GM19193 (cell line): ENCODE measurements around the gene SHOC1.

Experiments
- POLR2A ChIP-seq: IDR thresholded peaks from 4 replicates; pipeline ENCODE4 v1.6.1; 2011; ENCODE audit not compliant: insufficient read depth, insufficient read length; ENCODE audit errors: extremely low read depth

SHOC1 gene

DNA sequence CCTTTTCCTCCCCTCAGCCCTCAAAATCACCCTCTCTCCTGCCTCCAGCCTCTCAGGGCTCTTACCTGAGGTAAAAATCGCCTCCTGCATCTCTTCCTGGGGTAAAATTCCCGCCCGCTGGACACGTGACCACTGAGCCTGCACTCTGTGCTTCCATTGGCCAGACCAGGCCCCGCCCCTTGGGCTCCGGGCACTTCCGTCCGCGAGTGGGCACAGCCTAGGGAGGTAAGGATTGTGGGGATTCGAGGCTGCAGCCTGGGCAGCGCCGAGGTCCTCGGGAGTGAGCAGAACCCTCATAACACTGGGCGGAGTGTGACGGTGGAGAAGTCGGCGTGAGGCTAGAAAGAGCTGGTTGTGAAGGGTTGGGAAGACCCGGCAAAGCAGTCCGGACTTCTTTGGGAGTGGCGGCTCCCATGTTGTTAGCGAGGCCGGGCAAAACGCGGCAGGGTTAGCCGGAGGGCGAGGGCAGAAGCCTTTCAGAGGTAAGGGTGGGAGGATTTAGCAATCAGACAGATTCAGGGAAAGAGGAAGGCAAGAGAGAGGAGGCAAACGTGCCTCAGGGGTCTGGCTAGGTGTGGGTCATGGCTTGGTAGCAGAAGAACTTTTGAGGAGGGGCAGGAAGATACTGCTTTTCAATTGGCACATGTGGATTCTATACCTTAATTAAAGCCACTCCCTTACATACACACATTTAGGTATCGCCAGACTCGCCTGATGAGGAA, at the start of gene SHOC1:
Gene SHOC1, minus strand, starts transcription at position 103 of the 722 bp plus-strand sequence. CDS start 3,519 bp downstream, outside the sequence.
- no peak for TF ChIP-seq POLR2A

DNA sequence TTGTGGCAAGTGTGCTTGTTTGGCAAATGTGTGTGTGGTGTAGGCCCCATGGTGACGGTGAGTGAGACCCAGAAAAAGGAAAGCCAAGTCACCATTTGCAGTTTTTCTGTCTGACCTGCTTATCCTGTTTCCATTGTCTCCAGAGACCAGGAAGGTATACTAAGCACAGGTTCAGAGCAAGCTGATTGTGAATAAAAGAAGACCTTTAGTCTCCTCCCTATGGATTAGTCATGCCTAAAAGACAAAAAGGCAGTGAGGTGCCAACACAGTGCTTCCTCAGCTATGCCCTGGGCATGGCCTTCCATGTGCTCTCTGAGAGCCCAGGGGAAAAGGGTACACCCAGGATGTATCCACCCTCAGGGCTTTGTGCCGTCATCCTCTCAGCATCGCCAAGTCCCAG, 49.2 kb upstream of the SHOC1 start:
- no peak for TF ChIP-seq POLR2A

DNA sequence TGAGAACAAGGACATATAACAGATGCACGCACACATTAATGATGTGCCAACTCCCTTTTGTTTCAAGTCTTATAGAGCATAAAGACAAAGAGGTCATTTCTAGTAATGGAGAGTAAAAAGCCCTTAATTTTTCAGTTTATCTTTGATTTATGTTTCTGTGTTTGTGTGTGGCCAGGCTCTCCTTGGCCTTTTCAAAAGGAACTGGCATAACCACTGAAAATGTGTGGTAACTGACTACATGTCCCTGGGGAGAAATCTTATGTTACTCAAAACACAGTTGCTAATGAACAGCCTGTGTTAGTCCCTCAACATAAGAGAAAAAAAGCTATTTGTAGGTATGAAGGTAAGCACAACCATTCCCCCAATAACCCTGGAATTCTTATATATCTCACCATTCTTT, 47.6 kb upstream of the SHOC1 start:
- no peak for TF ChIP-seq POLR2A

DNA sequence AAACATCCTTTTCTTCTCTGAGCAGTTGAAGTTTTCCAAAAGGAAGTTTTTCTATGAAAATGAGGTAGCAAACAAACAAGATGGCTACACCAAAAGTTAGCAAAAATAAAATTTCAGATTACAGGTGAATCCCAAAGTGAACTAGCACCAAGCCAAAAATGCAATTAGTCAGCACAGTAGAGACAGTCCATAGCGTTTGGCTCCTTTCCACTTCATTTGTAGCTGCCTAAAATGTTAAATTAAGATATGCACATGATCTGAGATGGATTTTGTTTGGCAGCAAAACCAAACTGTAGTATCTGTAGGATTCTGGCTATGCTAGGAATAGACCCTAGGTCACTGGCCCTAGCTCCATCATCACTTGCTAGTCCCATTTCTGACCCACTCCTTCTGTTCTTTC, 45.7 kb upstream of the SHOC1 start:
- TF ChIP-seq POLR2A: no peak

DNA sequence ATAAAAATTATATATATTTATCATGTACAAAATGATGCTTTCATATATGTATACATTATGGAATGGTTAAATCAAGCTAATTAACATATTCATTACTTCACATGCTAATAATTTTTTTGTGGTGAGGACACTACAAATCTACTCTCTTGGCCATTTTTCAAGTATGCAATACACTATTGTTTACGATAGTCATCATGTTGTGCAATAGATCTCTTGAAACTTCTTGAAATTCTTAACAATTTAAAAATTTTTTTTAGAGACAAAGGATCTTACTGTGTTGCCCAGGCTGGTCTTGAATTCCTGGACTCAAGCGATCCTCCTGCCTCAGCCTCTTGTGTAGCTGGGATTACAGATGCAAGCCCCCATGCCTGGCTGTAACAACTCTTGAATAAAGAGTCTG, 45.2 kb upstream of the SHOC1 start:
- no peak for TF ChIP-seq POLR2A

DNA sequence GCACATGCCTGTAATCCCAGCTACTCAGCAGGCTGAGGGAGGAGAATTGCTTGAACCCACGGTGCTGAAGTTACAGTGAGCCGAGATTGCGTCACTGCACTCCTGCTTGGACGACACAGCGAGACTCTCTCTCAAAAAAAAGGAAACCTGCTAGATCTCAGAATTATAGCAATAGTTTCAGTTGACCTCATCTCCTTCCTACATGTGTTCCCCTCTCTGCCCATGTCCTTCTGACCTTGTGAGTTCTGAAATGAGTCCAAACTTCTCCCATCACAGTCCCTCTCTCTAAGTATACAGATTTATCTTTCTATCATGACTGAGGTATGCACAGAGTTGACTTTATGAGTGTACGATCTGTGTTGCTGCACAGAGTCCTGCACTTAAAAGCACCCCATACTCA, 44.6 kb upstream of the SHOC1 start:
- TF ChIP-seq POLR2A: no peak

DNA sequence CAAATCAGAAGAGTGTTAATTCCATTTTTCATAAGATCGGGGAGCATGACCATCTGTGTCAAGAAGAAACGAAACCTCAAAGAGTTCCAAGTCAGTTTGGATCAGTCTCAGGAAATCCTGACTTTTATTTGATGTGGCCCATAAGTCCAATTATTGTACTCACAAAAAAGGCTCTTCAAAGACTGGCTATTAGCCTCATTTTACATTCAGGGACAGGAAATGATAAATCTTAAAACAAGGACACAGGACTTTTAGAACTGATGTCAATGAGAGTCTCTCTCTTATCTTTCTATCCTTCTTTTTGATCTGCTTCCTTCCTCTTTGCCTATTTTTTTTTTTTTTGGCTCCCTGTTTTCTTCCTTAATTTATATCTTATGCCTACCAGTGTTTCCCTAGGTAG, 43.7 kb upstream of the SHOC1 start:
- no peak for TF ChIP-seq POLR2A

DNA sequence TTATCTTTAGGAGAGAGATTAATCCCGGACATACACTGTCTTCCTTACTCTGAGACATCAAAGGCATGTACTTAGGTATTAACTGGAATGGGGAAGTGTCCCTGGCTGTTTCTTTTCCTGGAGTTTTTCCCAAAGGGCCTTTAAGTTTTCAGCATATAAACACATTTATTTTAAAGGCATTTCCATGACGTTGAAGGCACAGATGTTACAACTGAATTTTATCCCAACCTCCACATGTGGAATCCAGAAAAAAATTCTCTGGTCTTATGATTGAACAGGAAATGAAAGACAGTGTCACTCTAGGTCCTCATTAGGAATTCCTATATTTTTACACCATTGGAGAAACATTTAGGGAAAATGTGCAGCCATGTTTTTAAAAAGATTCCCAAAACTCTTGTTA, 41.6 kb upstream of the SHOC1 start:
- TF ChIP-seq POLR2A: no peak

DNA sequence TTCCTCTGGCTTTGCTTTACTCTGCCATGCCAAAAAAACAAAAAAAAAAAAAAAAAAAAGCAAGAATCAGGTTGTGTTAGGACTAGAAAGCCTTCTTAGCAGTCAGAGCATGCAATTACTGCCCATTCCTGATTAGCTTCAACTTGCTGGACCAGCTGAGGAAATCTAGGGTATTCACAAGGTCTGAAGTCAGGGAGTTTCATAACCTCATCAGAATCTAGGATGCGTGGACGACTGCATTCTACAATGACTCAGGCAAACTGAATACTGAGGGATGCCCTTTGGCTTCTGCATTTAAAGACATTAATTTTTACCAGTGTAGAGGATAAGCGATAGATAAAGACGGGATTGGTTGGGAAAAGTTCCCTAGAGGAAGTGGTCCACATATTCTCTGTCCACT, 39.2 kb upstream of the SHOC1 start:
- no peak for TF ChIP-seq POLR2A

DNA sequence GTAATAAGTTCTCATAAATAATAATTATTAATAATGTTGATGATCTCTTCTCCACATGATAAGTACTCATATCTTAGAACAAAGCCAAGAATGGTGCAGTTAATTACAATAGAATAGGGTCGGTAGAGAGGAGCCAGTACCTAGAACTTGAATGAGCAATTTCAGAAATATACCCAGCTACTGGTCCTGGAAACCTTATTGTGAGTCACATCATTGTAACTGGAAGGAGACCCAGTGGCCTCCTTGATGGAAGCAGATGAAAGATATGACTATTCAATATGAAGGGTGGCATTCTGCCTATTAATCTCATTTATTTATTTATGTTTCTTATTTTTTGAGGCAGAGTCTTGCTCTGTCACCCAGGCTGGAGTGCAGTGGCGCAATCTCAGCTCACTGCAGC, 37.7 kb upstream of the SHOC1 start:
- TF ChIP-seq POLR2A: no peak

DNA sequence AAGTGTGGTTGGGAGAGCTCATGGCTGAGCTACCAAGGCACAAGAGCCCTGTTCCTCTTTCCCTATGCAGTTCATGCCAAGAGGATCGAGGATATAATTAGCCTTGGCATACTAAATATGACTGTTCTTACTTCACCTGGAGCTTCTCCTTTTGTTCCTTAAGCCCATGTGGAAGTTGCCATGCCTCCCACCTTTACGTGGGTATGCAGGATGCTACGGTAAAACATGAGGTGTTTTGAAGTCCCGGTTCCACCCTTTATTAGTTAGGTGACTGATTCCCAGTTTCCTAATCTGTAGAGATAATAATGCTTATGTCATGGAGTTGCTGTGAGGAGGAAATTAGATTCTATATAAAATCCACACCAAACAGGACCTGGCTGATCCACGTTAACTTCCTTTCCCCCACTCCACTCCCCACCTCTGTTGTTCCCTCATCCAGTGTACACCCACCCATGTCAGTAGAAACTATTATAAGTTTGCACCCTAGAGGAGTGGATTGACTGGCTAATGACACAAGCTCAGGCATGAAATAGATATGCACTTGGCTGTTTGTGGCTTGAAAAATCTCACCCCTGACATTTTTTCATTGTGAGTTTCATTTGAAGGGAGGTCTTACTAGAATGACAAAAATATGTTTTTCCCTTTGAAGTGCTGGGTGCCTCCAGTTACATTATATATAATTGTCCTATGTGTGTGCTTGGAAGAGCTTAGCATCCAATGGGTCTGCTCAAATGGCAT, 36.8 kb upstream of the SHOC1 start:
- no peak for TF ChIP-seq POLR2A

DNA sequence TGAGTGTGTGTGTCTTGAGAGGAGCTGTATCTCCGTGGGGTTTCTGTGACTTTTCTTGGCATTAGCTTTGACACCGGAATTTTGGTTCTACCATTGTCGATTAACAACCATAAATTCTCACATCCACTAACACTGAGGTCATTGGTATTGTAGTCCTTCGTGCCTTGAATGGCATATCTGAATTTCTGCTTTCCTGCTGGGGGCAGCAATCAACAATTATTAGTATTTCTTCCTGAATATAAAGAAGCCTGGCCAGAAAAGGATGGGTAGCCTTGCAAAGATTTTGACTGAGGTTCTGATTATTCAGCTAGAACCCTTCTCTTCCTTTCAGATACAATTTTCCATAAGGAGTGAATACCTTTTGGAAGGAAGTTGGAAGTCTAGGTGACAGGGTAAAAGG, 33.5 kb upstream of the SHOC1 start:
- no peak for TF ChIP-seq POLR2A

DNA sequence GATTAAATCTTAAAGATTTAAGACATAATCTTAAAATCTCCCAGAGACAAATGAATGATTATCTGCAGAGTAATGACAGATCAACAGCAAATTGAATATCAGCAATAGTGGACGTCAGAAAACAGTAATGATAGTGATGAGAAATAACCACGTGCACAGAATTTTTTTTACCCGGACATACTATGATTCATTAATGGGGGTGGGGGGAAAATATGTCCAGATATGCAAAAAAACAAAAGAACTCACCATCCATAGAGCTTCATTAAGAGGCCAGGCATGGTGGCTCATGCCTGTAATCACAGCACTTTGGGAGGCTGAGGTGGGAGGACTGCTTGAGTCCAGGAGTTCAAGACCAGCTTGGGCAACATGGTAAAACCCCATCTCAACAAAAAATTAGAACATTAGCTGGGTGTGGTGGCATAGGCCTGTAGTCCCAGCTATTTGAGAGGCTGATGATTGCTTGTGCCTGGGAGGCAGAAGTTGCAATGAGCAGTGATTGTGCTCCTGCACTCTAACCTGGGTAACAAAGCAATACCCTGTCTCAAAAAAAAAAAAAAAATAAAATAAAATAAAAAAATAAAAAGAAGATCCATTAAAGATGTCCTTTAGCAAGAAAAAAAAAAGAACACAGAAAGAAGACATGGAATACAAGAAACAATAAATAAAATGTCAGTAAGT, 30.9 kb upstream of the SHOC1 start:
- no peak for TF ChIP-seq POLR2A

DNA sequence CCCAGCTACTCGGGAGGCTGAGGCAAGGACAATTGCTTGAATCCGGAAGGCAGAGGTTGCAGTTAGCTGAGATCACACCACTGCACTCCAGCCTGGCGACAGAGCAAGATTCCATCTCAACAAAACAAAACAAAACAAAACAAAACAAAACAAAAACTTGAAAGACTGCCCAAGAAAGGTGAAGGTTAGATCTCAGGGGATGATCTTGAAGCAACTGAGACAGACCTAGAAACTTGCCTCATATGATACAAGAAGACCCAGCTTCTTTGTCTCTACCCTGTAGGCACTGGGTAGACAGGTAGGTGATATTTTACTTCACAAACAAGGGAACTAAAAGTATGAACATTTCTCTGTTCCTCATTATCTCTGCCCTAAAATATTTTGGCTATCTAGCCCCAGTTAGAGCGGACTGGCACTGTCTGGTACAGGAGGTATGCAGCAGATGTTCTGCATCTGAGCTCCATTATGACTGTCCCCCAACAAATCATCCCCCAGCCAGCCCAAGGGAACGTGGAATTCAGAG, 26.3 kb upstream of the SHOC1 start:
- TF ChIP-seq POLR2A: no peak

DNA sequence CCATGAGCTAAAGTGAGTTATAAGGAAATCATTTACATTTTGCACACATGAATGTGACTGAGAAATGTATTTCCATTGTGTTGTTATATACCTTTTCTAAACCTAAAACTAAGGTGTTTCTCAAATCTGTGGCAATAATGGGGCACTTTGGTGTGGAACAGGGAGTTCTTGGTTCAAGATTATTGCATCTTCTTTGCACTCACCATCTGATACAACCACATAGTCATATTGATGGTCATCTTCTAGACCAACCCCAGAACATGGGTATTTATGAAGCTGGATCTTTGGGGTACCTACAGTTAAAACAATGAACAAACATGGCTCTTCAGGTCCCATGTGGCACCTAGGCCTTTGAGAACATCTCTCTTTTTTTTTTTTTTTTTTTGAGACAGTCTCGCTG, 24.6 kb upstream of the SHOC1 start:
- no peak for TF ChIP-seq POLR2A

DNA sequence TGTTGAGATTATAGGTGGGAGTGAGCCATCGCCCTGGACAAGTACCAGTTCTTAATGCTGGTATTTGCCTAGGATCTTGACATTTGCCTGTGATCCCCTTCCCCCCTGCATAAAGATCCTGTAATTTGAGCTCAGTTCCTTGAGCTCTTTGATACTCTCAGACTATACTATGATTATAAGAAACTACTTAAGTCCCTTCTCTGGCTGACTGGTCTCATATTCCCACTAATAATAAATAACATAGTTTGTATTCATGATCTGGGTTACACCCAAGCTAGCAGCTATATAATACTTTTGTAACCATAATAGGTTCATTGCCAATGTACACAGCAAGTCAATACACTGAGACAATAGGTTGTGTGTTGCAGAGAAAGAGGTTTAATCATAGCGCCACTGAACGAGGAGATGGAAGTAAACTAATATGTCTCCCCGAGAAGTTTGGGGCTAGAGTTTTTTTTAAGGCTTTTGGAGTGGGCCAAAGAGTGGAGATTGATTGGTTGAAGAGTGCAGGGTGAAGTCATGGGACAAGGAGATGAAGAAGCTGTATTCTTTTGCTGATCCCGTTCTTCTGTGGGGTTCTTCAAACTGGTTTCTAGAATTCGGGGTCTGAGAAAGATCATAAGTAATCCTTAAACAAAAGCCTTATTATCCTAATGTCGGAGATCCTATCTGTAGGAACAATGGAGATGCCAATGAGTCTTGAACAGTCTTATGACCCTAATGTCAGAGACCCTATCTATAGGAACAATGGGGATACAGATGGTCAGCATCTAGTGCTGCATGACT, 20.7 kb upstream of the SHOC1 start:
- TF ChIP-seq POLR2A: no peak

DNA sequence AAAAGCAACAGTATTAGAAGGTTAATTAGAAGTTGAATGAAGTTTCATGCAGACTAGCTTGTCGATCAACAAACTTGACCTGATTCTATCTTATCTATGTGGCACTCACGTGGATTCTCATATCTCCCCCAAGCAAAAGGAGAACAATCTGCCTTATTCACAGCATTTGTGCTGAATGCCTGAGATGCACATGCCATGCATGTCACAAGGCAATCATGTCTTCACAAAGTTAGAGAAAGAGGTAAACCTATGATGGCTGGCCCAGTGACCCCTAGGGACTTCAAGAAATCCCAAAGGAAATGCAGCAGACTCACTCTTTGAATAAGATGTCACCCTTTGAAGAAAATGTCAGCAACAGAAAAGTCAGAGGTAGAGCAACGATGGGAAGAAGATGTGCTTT, 17.6 kb upstream of the SHOC1 start:
- TF ChIP-seq POLR2A: no peak
